GM23248 (cell line): Measurements from ENCODE around the gene ASB13. TPM values are rescaled to one million over a fixed set of nuclear protein-coding genes. Genes with fewer than 3 reads are reported as not detected.

ENCODE experiments used
- DNase-seq: peaks from one replicate; pipeline ENCODE4 v3.0.0-alpha.2; 2015
- H2AFZ ChIP-seq: fragments of 200-600 bp; sonication (generic); 2 replicates; pipeline ENCODE4 v1.6.1; 2016; ENCODE audit warnings: antibody characterized with exemption
- H3F3A ChIP-seq: fragments of 200-600 bp; sonication (generic); 2 replicates; pipeline ENCODE4 v1.6.1; 2016; ENCODE audit warnings: mild to moderate bottlenecking, antibody characterized with exemption, mixed run types; ENCODE audit not compliant: insufficient read depth
- H3K27ac ChIP-seq: fragments of 200-600 bp; sonication (generic); 2 replicates; pipeline ENCODE4 v1.5.1; 2016; ENCODE audit warnings: mild to moderate bottlenecking
- H3K27me3 ChIP-seq: fragments of 200-600 bp; sonication (generic); replicated peaks from 2 replicates; pipeline ENCODE4 v1.6.1; 2016; ENCODE audit warnings: mild to moderate bottlenecking; ENCODE audit not compliant: insufficient read depth
- H3K36me3 ChIP-seq: fragments of 200-600 bp; sonication (generic); 2 replicates; pipeline ENCODE4 v1.6.1; 2016; ENCODE audit warnings: low read depth, mild to moderate bottlenecking
- H3K4me1 ChIP-seq: fragments of 200-600 bp; sonication (generic); 2 replicates; pipeline ENCODE4 v1.6.1; 2016; ENCODE audit warnings: mild to moderate bottlenecking; ENCODE audit not compliant: insufficient read depth
- H3K4me2 ChIP-seq: fragments of 200-600 bp; sonication (generic); one replicate; pipeline ENCODE4 v1.6.1; 2016; ENCODE audit warnings: mild to moderate bottlenecking; ENCODE audit not compliant: unreplicated experiment
- H3K4me3 ChIP-seq: fragments of 200-600 bp; sonication (generic); 2 replicates; pipeline ENCODE4 v1.5.1; 2016; ENCODE audit warnings: mild to moderate bottlenecking
- H3K79me2 ChIP-seq: fragments of 200-600 bp; sonication (generic); 2 replicates; pipeline ENCODE4 v1.6.1; 2016; ENCODE audit warnings: mild to moderate bottlenecking; ENCODE audit not compliant: insufficient read depth
- H3K9ac ChIP-seq: fragments of 200-600 bp; sonication (generic); 2 replicates; pipeline ENCODE4 v1.6.1; 2016; ENCODE audit warnings: mild to moderate bottlenecking
- H3K9me2 ChIP-seq: fragments of 200-600 bp; sonication (generic); 2 replicates; pipeline ENCODE4 v1.6.1; 2016; ENCODE audit warnings: mixed run types, mild to moderate bottlenecking, moderate library complexity; ENCODE audit not compliant: insufficient read depth
- H3K9me3 ChIP-seq: fragments of 200-600 bp; sonication (generic); one replicate; pipeline ENCODE4 v1.6.1; 2017; ENCODE audit warnings: low read depth
- H4K20me1 ChIP-seq: fragments of 200-600 bp; sonication (generic); 2 replicates; pipeline ENCODE4 v1.6.0; 2016; ENCODE audit not compliant: insufficient read depth
- EZH2 ChIP-seq: fragments of 200-600 bp; sonication (generic); IDR thresholded peaks from 2 replicates; pipeline ENCODE4 v1.6.1; 2018; ENCODE audit warnings: antibody characterized with exemption, mild to moderate bottlenecking; ENCODE audit not compliant: insufficient read depth, poor library complexity, severe bottlenecking
- EZH2phosphoT487 ChIP-seq: fragments of 200-600 bp; sonication (generic); IDR thresholded peaks from 2 replicates; pipeline ENCODE4 v1.6.1; 2018; ENCODE audit warnings: antibody characterized with exemption, moderate library complexity, mild to moderate bottlenecking, low read depth; ENCODE audit not compliant: insufficient read depth
- WGBS, 2 experiments: methylation state at CpG; one replicate each; pipeline ENCODE4 v1.1.6; 2015 to 2017; ENCODE audit warnings: low lambda C conversion rate in 2 of 2, low coverage in 1 of 2; ENCODE audit errors: missing lambda C conversion rate in 2 of 2; 5-methylcytosine and 5-hydroxymethylcytosine counted together
- in situ Hi-C: fragments of 300-500 bp; cut with MboI; formaldehyde crosslinking; loops from 2 replicates; pipeline ENCODE4 v1.15.0; 2020
- polyA plus RNA-seq: library from polyadenylated mRNA; unstranded; fragments of >200 nt; fragmentation: Nextera tagmentation; extraction: Ambion mirVana; gene quantifications from 2 replicates; pipeline ENCODE4 v1.2.1, GENCODE V29; 2016
- total RNA-seq: library from RNA; depleted of rRNA; stranded (reverse); fragments of >200 nt; shearing (Covaris generic); gene quantifications from 2 replicates; pipeline ENCODE4 v1.2.3, GENCODE V29; 2014

Gene ASB13
- total and polyA plus RNA-seq, 2 experiments from 2014 or later, result 7.5 to 8.9 TPM

DNA sequence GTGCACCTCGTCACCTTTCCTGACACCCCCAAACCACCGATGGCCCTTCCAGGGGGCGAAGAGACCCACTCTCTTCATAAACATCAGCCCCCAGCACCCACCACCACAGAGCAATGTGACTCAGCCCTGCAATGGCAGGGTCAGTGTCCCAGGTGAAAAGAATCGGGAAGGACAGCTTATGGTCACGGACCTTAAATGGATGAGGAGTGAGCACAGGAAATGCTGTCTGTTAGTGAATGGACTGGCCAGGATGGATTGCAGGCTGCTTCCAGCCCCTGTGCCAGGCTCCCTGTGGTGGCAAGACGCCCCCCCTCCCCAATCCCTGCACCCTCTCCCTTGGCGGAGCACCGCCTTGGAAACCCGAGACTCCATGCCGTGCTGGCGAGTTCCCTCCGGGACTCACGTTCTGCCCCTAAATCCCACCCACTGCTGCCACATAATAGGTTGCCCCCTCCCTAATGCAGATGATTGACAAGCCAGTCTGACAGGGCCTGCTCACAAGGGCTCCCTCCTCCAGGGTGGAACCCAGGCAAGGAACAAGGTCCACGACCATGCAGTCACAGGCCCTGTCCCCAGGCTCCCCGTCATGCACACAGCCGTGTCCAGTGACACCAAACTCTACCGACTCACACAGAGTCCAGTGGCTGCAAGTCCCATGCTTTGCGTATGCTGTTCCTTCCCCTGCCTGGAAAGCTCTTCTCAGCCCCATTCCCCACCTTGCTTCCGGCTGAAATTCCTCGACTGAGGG lies 7.3 kb downstream of the ASB13 start:
- Histone ChIP-seq H3K79me2 (peaks cover 21% of the 10 kb centered on the region), H3K27ac (no peak overlapping the region), H3K4me1 (peaks cover 3% of the 10 kb centered on the region; the same call in 1 of the 2 replicates), H3K9me3 (no peaks in the 10 kb centered on the region), H3K9me2 (no peaks in the 10 kb centered on the region), H3K27me3 (no peaks in the 10 kb centered on the region), H3K36me3 (no peaks in the 10 kb centered on the region), H2AFZ (no peak overlapping the region), H3K4me3 (no peak overlapping the region), H3K9ac (no peak overlapping the region), H3F3A (no peaks in the 10 kb centered on the region), H4K20me1 (no peaks in the 10 kb centered on the region), H3K4me2 (no peak overlapping the region)
- WGBS, 2 experiments, result 75 to 81% methylated on average over 18 to 20 of the region's 20 CpGs
- in situ Hi-C loops, result no loop called here
- TF ChIP-seq EZH2phosphoT487 (no peak), EZH2 (no peak)
- no peak for DNase-seq

DNA sequence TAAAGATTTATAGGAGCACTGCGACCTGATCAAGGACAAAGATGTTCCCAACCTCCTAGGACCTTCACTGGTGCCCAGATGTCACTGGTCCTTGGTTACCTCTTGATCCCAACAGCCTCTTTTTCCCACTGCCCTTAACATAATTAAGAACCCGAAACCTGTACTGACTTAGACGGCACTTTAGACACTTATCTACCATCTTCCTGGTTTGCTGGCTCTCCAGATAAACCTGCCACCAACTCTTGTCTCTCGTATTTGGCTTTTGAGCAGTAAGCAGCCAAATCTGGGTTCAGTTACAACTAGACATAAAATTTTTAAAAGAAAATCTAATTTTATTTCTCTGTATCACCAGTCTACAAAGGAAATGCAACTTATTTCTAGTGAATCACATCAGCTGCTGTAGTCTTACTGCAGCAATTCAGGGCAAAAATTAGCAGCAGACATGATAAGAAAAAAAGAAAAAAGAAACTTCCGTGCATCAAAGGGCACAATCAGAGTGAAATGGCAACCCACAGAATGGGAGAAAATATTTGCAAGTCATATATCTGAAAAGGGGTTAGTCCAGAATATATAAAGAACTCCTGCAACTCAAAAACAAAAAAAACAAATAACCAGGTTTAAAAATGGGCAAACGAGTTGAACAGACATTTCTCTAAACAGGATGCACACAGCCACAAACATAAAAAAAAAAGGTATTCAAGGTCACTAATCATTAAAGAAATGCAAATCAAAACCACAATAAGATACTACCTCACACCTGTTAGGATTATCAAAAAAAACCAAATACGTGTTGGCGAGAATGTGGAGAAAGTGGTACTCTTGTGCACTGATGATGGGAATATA lies 9.4 kb downstream of the ASB13 start:
- no peaks in the 10 kb centered on the region for H3F3A ChIP-seq
- no peak overlapping the region for H3K4me3 ChIP-seq
- no peaks in the 10 kb centered on the region for H3K36me3 ChIP-seq
- peaks cover 19% of the 10 kb centered on the region for H3K79me2 ChIP-seq
- H3K27ac ChIP-seq, result no peak overlapping the region
- H4K20me1 ChIP-seq, result no peaks in the 10 kb centered on the region
- WGBS, 2 experiments, result 90 to 95% methylated on average over 8 of the region's 8 CpGs
- no peak overlapping the region for H3K9ac ChIP-seq
- H3K9me2 ChIP-seq, result no peaks in the 10 kb centered on the region
- no peak overlapping the region for H2AFZ ChIP-seq
- TF ChIP-seq EZH2phosphoT487 (no peak), EZH2 (no peak)
- no peak for DNase-seq
- peaks cover 3% of the 10 kb centered on the region; the same call in 1 of the 2 replicates for H3K4me1 ChIP-seq
- no peaks in the 10 kb centered on the region for H3K9me3 ChIP-seq
- in situ Hi-C loops, result no loop called here
- no peak overlapping the region for H3K4me2 ChIP-seq
- no peaks in the 10 kb centered on the region for H3K27me3 ChIP-seq

DNA sequence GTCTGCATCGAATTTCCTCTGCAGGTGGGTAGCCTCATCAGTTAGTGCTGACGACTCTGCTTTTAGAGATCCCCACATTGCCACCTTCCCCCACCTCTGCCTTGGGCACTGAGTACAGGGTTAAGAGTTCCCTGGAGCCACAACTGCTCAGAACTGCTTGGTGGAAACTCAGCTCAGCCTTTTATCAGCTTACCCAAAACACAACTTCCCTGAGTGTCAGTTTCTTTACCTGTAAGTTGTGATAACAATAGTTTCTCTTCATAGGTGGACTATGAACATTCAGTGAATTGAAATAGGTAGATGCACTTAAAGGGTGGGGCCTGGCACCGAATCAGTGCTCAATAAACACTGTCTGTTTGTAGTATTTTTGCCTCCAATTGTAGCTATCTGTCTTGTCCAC lies 11.3 kb downstream of the ASB13 start:
- in situ Hi-C loops, result no loop called here
- no peak for DNase-seq
- no peak overlapping the region for H3K27ac ChIP-seq

DNA sequence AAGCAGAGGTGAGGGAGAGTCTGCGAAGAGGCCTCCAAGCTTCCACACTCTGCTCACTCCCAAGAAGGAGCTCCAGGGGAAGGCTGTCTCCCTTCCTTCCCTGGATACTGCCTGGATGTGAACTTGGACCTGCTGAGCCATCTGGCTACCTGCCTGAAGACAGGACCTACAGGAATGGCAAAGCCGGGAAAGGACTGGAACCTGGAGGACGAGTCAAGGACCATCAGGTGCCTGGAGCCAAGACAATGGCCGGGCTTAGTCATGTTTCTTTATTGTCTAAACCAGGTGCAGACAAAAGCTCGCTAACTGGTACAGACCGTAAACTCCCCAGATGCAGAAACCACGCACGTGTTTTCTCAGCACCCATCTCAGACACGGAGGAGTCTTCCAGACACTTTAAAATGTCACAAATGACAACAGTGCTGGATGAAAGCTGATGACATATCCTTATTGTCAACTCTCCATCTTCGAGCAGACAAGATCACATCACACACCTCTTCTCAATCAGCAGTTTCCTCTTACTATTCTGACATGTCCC lies 12.1 kb downstream of the ASB13 start:
- no peaks in the 10 kb centered on the region for H3K27me3 ChIP-seq
- in situ Hi-C loops, result no loop called here
- H2AFZ ChIP-seq, result no peak overlapping the region
- no peaks in the 10 kb centered on the region for H3K36me3 ChIP-seq
- no peaks in the 10 kb centered on the region for H3K9me2 ChIP-seq
- H3K9ac ChIP-seq, result no peak overlapping the region
- no peak overlapping the region for H3K4me2 ChIP-seq
- TF ChIP-seq EZH2 (no peak), EZH2phosphoT487 (no peak)
- no peaks in the 10 kb centered on the region for H3K9me3 ChIP-seq
- no peak for DNase-seq
- no peak overlapping the region for H3K4me3 ChIP-seq
- WGBS, 2 experiments, result 88 to 89% methylated on average over 10 of the region's 10 CpGs
- no peaks in the 10 kb centered on the region for H3F3A ChIP-seq
- no peaks in the 10 kb centered on the region for H3K79me2 ChIP-seq
- no peak overlapping the region for H3K27ac ChIP-seq
- no peaks in the 10 kb centered on the region for H4K20me1 ChIP-seq
- H3K4me1 ChIP-seq, result no peaks in the 10 kb centered on the region

More for the DNA sequence above, 11.3 kb downstream of the ASB13 start:
- Histone ChIP-seq H3K4me3 (no peak overlapping the region), H3F3A (no peaks in the 10 kb centered on the region), H3K27me3 (no peaks in the 10 kb centered on the region), H4K20me1 (no peaks in the 10 kb centered on the region), H3K4me2 (no peak overlapping the region), H3K9me2 (no peaks in the 10 kb centered on the region), H3K9ac (no peak overlapping the region), H2AFZ (no peak overlapping the region), H3K9me3 (no peaks in the 10 kb centered on the region), H3K4me1 (peaks cover 3% of the 10 kb centered on the region; the same call in 1 of the 2 replicates), H3K36me3 (no peaks in the 10 kb centered on the region), H3K79me2 (0 out of 2 replicates have a peak, but pooled peaks cover 7% of the 10 kb centered on the region)
- TF ChIP-seq EZH2phosphoT487, result no peak
- TF ChIP-seq EZH2, result no peak
- WGBS, 2 experiments, result 73 to 77% methylated on average over 3 of the region's 3 CpGs
